Endometrium (tissue), 2 donors: ENCODE measurements around the gene SCRN1.
"Not testable (repeated sequence)": the region's sequence is repeated elsewhere in the genome, so short reads cannot be mapped to it uniquely, and the experiment has no call there.

Experiments
- FAIRE-seq: peaks from 2 replicates; lab custom pipeline; 2012; peaks lifted over from hg19 to GRCh38; lab: Jason Lieb, UNC
- donor health status: control.
- donor health status: control.

Gene SCRN1

GRCh38 chr7:29926216-29926615 lies 63.4 kb downstream of the SCRN1 start:
- FAIRE-seq: no peak

GRCh38 chr7:29924684-29925083 lies 64.9 kb downstream of the SCRN1 start:
- FAIRE-seq: no peak

DNA sequence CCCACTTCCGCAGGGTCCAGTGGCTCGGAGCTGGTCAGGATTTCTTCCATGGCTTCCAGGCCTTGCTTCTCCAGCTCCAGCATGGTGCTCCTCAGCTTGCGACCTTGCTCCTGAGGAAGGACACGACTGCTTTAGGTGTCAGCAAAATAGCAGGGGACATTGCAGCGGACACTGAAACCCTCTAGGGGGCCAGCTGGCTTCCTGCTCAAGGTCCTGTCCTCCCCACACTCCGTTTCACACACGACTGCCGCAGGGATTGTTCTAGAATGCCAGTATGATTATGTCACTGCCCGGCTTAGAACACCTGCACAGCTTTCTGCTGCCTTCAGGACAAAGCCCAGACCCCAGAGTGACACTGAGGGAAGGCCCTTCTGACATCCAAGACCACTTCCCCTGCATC lies 65.6 kb downstream of the SCRN1 start:
- FAIRE-seq: no peak

DNA sequence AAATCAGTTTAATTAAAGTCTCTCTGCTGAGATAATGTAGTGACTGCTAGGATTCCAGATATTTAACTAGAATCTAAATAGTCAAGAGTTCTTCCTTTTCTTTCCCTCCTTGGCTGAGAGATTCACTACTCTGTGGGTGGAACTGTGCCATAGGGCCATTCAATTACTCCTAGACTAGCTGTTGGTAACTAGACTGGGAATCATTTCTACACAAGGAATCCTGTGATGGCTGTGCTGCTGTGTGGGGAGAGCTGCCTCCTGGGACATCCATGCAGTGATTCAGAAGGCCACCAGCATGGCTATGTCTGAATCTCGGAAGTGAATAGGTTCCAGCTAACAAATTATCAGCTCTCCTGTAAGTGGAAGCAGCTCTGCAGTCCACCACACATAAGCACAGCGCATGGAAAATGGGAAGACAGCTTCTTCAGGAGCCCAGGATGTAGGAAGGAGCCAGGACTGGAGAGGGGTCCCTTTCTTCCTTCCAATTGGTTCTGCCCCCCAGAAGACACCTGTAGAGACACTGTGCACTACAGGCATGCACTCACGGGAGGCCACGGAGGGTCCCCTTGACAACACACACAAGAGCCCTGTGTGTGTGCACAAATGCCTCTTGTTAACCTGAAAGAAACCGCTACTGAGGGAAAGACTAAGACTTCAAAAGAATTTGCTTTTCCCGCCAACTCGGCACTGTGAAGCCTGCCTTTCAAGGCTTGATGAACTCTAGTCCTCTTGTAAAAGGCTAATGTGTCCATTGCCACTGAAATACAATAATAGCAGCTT lies 66.5 kb downstream of the SCRN1 start:
- FAIRE-seq: no peak

GRCh38 chr7:29921404-29922010 lies 68.1 kb downstream of the SCRN1 start:
- no peak for FAIRE-seq

- FAIRE-seq: no peak
Measured at GRCh38 chr7:29920491-29920890, 69.1 kb downstream of the SCRN1 start.

DNA sequence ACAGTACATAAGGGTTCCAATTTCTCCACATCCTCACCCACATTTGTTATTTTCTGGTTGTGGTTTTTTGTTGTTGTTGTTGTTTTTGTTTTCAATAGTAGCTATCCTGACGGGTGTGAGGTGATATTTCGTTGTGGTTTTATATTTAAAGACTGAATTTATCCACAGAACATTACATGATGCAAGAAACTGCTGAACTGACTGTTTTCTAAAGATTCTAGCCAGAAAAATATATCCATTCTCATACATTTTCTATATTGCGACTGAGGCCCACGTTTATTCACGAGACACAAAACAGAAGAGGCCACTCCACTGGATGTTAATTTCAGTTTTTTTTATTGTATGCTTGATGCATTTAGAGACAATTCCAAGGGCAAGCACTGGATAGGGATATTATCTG lies 69.8 kb downstream of the SCRN1 start:
- FAIRE-seq: no peak

DNA sequence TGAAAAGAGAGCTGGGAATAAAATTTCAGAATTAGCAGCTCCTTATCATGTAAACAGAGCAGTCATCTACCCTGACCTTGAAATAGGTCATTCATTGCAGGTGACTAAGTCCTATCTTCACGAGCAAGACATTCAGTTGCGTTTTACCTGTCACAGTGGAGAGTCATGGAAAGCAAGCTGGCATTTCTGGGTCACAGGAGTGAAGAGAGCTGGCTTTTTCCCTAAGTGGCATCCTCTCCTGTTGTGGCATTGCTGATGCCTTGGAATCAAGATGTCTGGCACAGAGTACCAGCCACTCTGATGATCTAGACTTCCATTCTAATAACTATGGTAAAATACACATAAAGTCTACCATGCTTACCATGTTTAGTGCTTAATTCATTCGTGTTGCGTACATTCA lies 70.8 kb downstream of the SCRN1 start:
- no peak for FAIRE-seq

GRCh38 chr7:29917641-29918040 lies 72.0 kb downstream of the SCRN1 start:
- no peak for FAIRE-seq

DNA sequence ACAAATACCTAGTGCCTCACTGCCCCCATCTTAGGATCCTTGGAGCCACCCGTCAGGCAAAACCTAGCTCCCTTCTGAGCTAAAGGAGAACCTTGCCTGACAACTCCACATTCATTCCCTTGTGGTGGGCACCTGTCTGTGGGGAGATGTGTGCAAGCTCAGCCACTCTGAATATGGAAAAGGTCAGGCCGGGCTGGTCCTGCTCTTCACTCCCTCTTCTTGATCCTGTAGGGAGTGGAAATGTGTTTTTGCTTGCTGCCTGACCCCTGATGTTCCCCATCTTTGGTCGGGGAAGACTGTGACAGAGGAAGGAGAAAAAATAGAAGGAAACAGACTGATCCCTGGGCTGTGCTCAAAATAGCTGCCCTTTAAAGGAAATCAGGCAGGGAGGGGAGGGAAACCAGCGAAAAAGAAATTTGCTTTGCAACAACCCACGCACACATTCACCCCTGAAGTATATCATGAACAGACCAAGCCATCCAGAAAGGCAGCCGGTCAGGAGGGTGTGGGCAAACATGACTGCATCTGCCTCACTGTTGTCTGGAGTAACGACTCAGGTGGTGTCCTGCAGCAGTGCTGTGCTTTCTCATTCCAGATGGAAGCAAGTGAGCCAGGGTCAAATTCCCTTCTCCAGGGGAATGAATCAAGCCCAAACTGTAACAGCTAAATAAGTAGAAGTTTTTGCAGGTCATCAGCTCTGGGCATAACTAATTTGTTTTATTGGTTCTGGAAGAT lies 74.0 kb downstream of the SCRN1 start:
- no peak for FAIRE-seq

DNA sequence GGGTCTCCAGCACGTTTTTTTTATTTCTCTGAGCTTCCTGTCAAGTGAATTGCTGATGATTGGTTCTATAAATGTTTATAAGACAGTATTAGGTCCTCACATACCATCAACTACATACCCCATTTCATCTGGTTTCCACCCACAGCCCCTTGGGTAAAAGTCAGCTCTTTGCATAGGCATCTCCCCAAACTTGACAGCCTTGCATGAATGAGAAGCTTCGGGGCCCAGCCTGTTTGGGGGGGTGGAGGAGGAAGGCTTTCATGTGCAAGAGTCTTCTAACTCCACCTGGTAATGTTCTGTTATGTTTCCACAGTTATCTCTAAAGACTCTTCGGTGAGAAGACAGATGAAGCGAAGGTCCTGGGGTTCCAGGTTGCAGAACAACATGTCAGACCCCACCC lies 75.4 kb downstream of the SCRN1 start:
- no peak for FAIRE-seq

- FAIRE-seq: no peak
Measured at GRCh38 chr7:29906200-29907022, 83.2 kb downstream of the SCRN1 start.

DNA sequence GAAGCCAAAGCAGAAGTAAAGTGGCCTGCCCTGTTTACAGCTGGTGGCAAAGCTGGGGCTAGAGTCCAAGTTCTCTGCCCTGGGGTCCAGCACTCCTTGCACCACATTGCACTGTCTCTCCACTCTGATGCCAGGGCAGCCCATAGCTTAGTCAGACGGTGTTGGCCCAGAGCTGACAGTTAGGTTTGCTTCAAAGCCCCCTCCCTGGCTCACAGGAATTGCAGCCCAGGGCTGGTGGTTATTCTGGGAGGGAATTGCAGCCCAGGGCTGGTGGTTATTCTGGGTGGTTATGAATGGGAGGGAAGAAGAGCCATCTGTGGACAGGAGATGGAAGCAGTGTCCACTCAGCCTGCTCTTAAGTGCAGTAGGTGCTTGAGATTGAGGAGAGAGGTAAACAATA lies 88.9 kb downstream of the SCRN1 start:
- no peak for FAIRE-seq

- FAIRE-seq: no peak
Measured at GRCh38 chr7:29898301-29898700, 91.3 kb downstream of the SCRN1 start.

GRCh38 chr7:29896685-29897411 lies 92.8 kb downstream of the SCRN1 start:
- FAIRE-seq: no peak

- no peak for FAIRE-seq
Measured at GRCh38 chr7:29895559-29895958, 94.0 kb downstream of the SCRN1 start.

GRCh38 chr7:29894256-29894655 lies 95.3 kb downstream of the SCRN1 start:
- FAIRE-seq: no peak

DNA sequence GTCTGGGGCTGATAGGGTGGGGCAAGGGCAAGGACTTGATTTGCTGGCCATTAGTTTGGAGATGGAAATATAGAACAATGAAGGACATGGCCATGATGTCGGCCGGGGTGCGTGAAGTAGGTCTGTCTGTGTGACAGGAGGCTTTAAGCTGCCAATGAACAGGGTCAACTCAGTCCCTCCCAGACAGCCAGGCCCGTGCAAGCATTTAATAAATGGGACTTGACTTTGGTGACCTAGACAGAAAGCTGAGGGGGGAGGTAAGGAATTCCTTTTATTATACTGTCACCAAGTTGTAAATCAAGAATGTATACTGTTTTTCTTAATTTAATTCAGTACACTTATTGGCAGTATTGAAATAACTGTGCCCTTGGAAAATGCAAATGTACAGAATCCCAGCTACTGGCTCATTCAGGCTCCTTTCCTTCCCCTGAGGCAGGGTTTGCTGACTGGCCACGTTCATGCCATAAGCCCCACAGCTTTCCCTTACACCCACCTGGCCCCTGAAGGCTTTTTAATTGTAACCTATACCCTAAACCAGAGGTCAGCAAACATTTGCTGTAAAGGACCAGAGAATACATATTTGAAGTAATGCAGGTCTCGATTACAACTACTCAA lies 96.1 kb downstream of the SCRN1 start:
- no peak for FAIRE-seq

DNA sequence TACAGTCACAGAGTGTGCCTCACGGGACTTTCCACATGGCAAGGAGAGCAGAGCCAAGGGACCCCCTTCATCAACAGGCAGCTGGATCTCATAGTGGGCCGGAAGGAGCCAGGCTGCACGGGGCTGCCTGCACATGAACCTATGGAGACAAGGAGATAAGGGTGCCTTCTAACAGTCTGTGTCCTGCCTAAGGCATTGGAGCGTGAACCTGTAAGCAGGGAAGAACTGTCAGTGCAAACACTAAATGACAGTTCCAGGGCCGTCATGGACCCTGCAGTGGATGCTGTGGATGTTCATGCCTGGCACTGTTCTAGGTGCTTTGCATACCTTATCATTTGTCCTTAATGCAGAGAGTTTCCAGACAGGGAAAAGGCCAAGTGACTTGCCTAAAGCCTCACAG lies 97.4 kb downstream of the SCRN1 start:
- no peak for FAIRE-seq

- FAIRE-seq: no peak
Measured at GRCh38 chr7:29891766-29892165, 97.8 kb downstream of the SCRN1 start.

GRCh38 chr7:29890786-29891185 lies 98.8 kb downstream of the SCRN1 start:
- FAIRE-seq: not testable (repeated sequence)
